HG03139 (cell line): ENCODE measurements around the gene CORO1A.
A peak's percentile ranks its signal among the peaks of the same experiment; 100 is the strongest.
"Not testable (repeated sequence)": the region's sequence is repeated elsewhere in the genome, so short reads cannot be mapped to it uniquely, and the experiment has no call there.

Experiments
- ATAC-seq: cut with Tn5 transposase; IDR thresholded peaks from one replicate; pipeline ENCODE4 v1.9.1; 2021; ENCODE audit not compliant: unreplicated experiment

Gene CORO1A

DNA sequence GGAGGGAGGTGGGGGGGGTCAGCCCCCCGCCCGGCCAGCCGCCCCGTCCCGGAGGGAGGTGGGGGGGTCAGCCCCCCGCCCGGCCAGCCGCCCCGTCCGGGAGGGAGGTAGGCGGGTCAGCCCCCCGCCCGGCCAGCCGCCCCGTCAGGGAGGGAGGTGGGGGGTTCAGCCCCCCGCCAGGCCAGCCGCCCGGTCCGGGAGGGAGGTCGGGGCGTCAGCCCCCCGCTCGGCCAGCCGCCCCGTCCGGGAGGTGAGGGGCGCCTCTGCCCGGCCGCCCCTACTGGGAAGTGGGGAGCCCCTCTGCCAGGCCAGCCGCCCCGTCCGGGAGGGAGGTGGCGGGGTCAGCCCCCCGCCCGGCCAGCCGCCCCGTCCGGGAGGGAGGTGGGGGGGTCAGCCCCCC lies 14.0 kb upstream of the CORO1A start:
- not testable (repeated sequence) for ATAC-seq

DNA sequence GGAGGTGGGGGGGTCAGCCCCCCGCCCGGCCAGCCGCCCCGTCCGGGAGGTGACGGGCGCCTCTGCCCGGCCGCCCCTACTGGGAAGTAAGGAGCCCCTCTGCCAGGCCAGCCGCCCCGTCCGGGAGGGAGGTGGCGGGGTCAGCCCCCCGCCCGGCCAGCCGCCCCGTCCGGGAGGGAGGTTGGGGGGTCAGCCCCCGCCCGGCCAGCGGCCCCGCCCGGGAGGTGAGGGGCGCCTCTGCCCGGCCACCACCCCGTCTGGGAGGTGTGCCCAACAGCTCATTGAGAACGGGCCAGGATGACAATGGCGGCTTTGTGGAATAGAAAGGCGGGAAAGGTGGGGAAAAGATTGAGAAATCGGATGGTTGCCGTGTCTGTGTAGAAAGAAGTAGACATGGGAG lies 13.3 kb upstream of the CORO1A start:
- not testable (repeated sequence) for ATAC-seq

DNA sequence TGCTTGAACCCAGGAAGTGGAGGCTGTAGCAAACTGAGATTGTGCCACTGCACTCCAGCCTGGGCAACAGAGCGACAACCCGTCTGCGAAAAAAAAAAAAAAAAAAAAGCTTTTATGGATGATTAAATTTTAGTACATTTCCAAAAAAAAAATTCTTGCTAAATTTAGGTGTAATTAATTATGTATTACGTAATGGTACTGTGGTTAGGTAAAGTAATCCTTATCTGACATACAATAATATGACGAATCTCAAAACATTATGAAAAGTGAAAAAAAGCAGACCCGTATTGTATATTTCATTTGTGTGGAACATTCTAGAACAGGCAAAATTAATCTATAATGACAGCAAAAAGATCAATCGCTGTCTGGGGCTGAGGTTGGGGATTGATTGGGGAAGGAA lies 10.3 kb upstream of the CORO1A start:
- no peak for ATAC-seq

- ATAC-seq: not testable (repeated sequence)
These were observed 6.5 kb upstream of the CORO1A start for GRCh38 chr16:30176876-30177275.

DNA sequence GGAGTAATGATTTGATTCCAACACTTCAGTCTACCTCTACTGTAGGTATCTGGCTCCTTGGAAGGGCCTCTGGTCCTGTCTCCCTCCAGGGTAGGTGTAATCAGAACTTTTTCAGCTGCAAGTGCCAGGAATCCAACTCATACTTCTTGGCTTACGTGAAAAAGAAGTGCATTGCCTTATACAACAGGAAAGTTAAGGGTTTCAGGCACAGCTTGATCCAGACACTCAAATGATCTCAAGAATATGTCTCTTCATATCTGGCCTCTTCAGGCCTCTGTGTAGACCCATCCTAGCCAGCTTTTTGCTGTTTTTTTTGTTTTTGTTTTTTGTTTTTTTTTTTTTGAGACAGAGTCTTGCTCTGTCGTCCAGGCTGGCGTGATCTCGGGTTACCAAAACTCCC lies 4.2 kb upstream of the CORO1A start:
- ATAC-seq: no peak

DNA sequence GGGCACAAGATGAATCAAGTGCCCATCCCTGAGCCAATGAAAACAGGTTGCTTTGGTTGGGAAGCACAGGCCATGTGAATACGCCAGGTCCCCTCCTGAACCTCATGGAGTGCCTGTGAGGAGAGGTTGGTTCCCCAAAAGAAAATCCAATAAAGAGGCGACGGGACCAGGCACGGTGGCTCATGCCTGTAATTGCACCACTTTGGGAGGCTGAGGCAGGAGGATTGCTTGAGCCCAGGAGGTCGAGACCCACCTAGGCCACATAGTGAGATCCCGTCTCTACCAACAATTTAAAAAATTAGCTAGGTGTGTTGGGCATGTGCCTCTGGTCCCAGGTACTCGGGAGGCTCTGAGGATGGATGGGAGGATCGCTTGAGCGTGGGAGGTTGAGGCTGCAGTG lies 3.5 kb upstream of the CORO1A start:
- no peak for ATAC-seq

- no peak for ATAC-seq
These were observed 2.7 kb upstream of the CORO1A start for GRCh38 chr16:30180741-30181140.

DNA sequence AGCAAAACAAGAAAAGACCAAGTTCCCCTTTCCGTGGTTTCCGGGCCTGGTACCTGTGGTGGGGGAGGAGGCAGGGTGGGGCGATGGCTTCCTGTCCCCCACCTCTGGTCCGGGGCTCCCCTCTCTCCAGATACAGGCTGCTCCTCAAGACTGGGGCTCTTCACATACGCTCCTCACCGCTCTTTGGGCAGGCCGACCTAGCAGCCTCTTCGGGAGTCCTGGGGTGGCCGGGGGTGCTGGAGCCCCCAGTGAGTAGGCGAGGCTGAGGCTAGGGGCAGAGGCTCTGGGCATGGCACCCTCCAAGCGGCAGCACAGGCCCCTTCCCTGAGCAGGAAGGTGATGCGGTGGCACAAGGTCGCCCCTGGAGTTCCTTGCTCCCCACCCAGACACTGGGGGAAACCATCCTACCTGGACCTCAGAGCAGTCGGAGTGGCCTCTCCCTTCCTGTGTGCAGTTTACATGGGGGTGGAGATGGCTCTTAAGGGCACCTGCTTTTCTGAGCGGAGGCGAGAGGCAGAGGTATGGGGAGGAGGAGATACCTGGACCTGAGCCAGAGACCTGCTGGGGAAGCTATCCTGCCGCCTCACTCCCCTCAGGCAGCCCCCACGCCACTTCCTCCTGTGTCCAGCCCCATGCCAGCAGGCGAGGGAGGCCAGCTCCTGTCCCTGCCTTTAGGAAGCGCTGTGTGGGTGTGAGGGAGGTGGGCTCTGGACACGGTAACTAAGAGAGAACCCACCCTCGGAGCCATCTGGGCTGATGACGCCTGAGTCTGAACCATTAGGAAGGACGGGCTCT lies 891 bp downstream of the CORO1A start:
- ATAC-seq: no peak

DNA sequence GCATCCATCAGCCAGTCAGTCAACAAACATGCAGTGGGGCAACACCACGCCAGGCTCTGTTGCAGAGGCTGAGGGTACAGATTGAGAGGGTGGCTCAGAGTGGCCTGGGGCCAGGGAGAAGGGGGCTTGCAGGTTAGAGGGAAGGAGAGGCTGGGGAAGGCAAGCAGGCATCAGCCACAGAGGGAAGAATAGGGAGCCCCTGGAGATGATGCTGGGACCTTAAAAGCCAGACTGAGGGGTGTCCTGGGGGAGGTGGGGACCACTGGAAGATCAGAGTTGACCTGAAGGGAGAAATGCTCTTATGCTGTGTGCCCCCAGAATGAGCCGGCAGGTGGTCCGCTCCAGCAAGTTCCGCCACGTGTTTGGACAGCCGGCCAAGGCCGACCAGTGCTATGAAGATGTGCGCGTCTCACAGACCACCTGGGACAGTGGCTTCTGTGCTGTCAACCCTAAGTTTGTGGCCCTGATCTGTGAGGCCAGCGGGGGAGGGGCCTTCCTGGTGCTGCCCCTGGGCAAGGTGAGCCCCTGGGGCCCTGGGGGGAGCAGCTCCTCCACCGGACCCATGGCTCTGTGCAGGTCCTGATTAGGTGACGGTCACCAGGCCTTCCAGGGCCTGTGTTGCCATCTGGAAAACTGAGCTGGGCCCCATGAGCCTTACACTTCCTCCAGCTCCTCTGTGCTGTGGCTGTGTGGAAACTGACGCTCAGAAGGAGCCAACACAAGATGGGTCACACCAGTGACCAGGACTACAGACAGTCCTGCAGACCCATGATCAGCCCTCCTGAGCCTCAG lies 1.7 kb downstream of the CORO1A start:
- ATAC-seq: no peak

DNA sequence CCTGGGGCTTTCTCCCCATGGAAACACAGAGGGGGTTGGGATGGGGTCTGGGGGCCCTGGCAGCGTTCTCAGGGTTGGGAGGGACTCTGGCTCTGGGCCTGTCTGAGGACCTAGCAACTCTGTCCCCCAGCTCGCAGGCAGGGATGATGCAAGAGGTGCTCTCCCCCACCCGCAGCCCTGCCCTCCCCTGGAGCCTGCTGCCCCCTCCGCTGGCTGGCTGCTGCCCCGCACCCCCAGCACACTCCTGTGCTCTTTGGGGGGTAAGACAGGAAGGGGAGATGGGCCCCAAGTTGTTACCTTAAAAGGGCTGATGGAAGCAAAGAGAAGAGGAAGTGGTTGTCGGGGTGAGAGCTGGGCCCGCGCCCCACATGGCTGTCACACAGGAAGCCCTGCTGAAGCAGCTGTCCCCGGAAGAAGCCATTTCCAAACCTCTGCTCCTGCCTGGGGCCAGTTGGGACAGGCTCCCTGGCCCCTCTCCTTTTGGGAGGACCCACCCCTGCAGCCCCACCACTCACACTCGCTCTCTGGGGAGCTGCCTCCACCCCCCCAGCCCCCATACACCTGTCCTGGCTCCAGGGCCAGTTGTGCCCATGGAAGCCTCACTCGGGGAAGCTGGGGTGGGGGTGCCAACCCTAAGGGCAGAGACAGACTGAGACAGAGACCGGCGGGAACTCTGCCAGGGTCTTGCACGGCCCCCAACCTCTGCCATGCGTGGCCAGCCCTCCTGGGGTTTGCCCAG lies 2.5 kb downstream of the CORO1A start:
- peak; percentile 27 for ATAC-seq

DNA sequence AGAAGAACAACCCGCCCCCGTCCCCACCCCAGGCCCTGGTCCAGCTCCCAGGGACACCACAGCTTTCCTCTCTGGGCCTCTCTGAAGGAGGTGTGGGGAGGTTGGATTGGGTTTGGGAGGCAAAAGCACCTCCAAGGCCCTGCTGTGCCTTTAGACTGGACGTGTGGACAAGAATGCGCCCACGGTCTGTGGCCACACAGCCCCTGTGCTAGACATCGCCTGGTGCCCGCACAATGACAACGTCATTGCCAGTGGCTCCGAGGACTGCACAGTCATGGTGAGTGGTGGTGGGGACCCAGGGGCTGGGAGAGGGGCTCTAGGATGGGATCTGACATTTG lies 3.0 kb downstream of the CORO1A start:
- ATAC-seq: no peak

GRCh38 chr16:30186782-30187555 lies 3.6 kb downstream of the CORO1A start:
- ATAC-seq: no peak

DNA sequence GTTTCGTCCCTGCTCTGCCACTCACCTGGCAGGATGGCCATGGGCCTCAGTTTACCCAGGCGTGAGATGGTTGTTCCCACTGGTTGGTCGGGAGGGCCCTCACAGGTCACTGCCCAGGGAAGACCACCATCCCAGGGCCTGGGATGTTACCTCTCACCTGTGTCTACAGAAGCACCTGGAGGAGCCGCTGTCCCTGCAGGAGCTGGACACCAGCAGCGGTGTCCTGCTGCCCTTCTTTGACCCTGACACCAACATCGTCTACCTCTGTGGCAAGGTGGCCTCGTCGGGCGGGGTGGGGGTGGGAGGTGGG lies 4.1 kb downstream of the CORO1A start:
- ATAC-seq: no peak

GRCh38 chr16:30187971-30188561 lies 4.7 kb downstream of the CORO1A start:
- ATAC-seq: no peak

- not testable (repeated sequence) for ATAC-seq
These were observed 7.8 kb downstream of the CORO1A start for GRCh38 chr16:30191158-30191557.

DNA sequence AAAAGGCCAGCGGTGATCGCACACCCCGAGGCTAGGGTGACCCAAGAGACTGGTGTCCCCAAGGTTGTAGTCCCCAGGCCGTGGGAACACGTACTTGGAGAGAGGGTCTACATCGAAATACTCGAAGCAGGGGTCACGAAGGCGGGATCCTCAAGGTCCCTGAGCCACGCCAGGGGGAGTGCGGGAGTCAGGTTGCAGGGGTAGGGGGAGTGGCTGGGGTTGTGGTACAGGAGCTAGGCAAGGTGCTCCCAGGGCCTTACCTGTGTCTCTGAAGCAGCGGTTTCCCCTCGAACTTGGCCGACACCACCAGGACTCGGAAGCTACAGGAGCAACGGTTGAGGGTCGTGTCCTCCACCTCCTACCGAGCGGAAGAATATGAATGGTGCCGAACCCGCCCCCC lies 9.7 kb downstream of the CORO1A start:
- ATAC-seq: not testable (repeated sequence)

- peak; percentile 79 for ATAC-seq
These were observed 10.2 kb downstream of the CORO1A start, which contains the start of the genes BOLA2B and SLX1A for GRCh38 chr16:30193615-30194014. Gene BOLA2B, minus strand, starts transcription at chr16:30193666. Its CDS starts 71 bp downstream, at chr16:30193595. Gene SLX1A, plus strand, starts transcription at chr16:30193875. Its CDS starts 210 bp downstream, at chr16:30194085.

DNA sequence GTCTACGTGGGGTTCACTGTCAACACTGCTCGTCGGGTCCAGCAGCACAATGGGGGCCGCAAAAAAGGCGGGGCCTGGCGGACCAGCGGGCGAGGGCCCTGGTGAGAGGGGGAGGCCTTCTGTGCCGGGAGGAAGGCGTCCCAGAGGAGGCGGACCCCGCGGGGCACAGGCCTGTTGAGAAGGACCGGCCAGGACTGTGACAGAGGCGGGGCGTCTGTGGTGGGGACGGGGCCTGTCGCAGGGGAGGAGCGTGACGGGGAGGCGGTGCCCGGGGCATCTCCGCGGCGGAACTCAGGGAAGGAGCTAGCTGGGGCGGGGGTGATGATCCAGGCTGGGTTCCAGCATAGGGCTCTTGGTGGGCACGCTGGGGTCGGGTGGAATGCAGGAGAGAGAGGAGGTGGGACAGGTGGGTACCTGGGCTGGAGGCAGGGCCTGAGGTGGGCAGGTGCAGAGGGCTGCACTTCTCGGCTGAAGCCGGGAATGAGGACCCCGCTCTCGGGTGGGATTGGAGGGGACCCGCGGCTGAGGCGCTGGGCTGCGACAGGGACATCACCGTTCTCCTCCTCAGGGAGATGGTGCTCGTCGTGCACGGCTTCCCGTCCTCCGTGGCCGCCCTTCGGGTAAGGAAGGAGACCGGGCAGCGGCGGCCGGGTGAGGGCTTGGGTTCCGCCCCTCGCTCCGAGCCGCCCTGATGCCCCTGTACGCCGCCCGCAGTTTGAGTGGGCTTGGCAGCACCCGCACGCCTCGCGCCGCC lies 10.9 kb downstream of the CORO1A start:
- ATAC-seq: peak; percentile 53

- not testable (repeated sequence) for ATAC-seq
These were observed 13.6 kb downstream of the CORO1A start for GRCh38 chr16:30197001-30197400.

DNA sequence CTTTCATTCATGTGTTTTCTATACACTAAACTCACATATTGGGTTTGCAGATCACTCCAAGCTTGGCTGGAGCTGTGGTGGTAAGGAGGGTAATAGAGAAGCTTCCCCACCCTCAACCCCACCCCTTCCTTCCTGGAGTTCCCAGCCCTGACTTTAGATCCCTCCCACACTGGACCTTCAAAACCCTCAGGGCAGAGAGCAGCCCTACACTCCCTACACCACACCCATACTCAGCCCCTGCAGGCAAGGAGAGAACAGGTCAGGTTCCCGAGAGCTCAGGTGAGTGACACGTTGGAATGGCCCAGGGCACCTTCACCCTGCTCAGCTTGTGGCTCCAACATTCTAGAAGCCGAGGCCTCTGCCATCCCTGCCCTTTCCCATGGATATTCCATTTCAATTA lies 15.6 kb downstream of the CORO1A start, which contains the start of gene SULT1A3:
Gene SULT1A3 (plus strand): TSS at position 207 of the 400 bp plus-strand sequence. CDS start 1,474 bp downstream, outside the sequence.
- ATAC-seq: not testable (repeated sequence)
